Lung (tissue), 12 donors: ENCODE measurements around the gene UBE2L6. TPM values are rescaled to one million over a fixed set of nuclear protein-coding genes. Genes with fewer than 3 reads are reported as not detected.

ENCODE experiments used
- ATAC-seq: fragments of 200-7000 bp; cut with Tn5 transposase; one replicate; pipeline ENCODE4 v1.9.1; 2020; ENCODE audit warnings: moderate number of reproducible peaks; ENCODE audit not compliant: insufficient read depth, low FRiP score
- DNase-seq, 3 donors: peaks; one replicate each; pipeline ENCODE4 v3.0.0-alpha.2; 2013 to 2017
- H3K27ac ChIP-seq, 2 donors: one replicate each; pipeline ENCODE4 v1.5.1; 2013; ENCODE audit warnings: mild to moderate bottlenecking in 2 of 2, moderate library complexity in 2 of 2, control low read depth in 1 of 2, inconsistent platforms in 1 of 2, low read depth in 1 of 2, low read length in 1 of 2
- H3K27me3 ChIP-seq, 3 donors: one replicate each; pipeline ENCODE4 v1.5.1; 2013; ENCODE audit warnings: low read length in 2 of 3; ENCODE audit not compliant: control insufficient read depth in 3 of 3, insufficient read depth in 3 of 3
- H3K36me3 ChIP-seq, 4 donors: one replicate each; pipeline ENCODE4 v1.5.1; 2013; ENCODE audit warnings: low read length in 4 of 4, mild to moderate bottlenecking in 1 of 4, moderate library complexity in 1 of 4; ENCODE audit not compliant: control insufficient read depth in 4 of 4, insufficient read depth in 4 of 4
- H3K4me1 ChIP-seq, 5 donors: one replicate each; pipeline ENCODE4 v1.5.1; 2013; ENCODE audit warnings: low read length in 5 of 5, mild to moderate bottlenecking in 2 of 5, moderate library complexity in 1 of 5; ENCODE audit not compliant: control insufficient read depth in 5 of 5, insufficient read depth in 5 of 5
- H3K4me3 ChIP-seq: one replicate; pipeline ENCODE4 v1.5.1; 2013; ENCODE audit warnings: mild to moderate bottlenecking, control low read depth, moderate library complexity
- H3K9ac ChIP-seq, 2 donors: one replicate each; pipeline ENCODE4 v1.5.1; 2013; ENCODE audit warnings: low read length in 2 of 2, control low read depth in 1 of 2; ENCODE audit not compliant: insufficient read depth in 1 of 2
- H3K9me3 ChIP-seq, 4 donors: one replicate each; pipeline ENCODE4 v1.5.1; 2013; ENCODE audit warnings: low read length in 3 of 4, mild to moderate bottlenecking in 1 of 4, moderate library complexity in 1 of 4; ENCODE audit not compliant: control insufficient read depth in 4 of 4, insufficient read depth in 3 of 4
- CTCF ChIP-seq: IDR thresholded peaks from 2 replicates; pipeline ENCODE4 v1.5.1; 2012; ENCODE audit warnings: mild to moderate bottlenecking; ENCODE audit errors: control extremely low read depth, extremely low read depth
- WGBS, 2 donors: extraction: QIAGEN DNeasy Blood & Tissue Kit; methylation state at CpG; one replicate each; pipeline ENCODE4 v1.1.7; 2013; 5-methylcytosine and 5-hydroxymethylcytosine counted together
- polyA plus RNA-seq, 2 donors: library from polyadenylated mRNA; stranded (reverse); fragments of 200-250 nt; gene quantifications; one replicate each; pipeline ENCODE4 v1.2.1, GENCODE V29; 2013
- total RNA-seq, 2 donors: library from RNA; depleted of rRNA in 1 of 2; stranded (reverse); fragments of >200 nt in 1 of 2; gene quantifications; one replicate each; pipeline ENCODE4 v1.2.1, GENCODE V29; 2014 to 2021
- donor health status: control.
- donor health status: control.
- donor health status: Bipolar disorder and iron deficiency.
- donor health status: healthy.
- donor health status: DM: yes; HTN: yes; CAD: no.

Gene UBE2L6
- total and polyA plus RNA-seq, 4 donors: 38.9 to 129 (median 71.0) TPM

- no peak for ATAC-seq
- peak; percentile 89 for TF ChIP-seq CTCF
- Histone ChIP-seq H3K9me3 (no peaks in the 10 kb centered on the region), H3K4me3 (peak overlapping the region; percentile 97), H3K4me1 (peaks cover 0 to 18% (median 8%) of the 10 kb centered on the region in 5 donors), H3K27ac (peak overlapping the region in 1 of 2 donors; percentile 91), H3K36me3 (no peaks in the 10 kb centered on the region), H3K9ac (peak overlapping the region in 1 of 2 donors; percentile 60), H3K27me3 (no peaks in the 10 kb centered on the region)
- WGBS, 2 donors: 27 to 33% methylated on average over 6 of the region's 6 CpGs
- DNase-seq: peak; percentile 89 to 90 (median 89)
Measured at GRCh38 chr11:57568330-57568766, 876 bp upstream of the UBE2L6 start.

- peak overlapping the region; percentile 43 to 95 for H3K27ac ChIP-seq
- peak overlapping the region; percentile 97 for H3K4me3 ChIP-seq
- peak overlapping the region; percentile 21 to 78 for H3K9ac ChIP-seq
- H3K27me3 ChIP-seq: no peaks in the 10 kb centered on the region
- H3K9me3 ChIP-seq: no peaks in the 10 kb centered on the region
- H3K4me1 ChIP-seq: peaks cover 0 to 18% (median 8%) of the 10 kb centered on the region in 5 donors
- ATAC-seq (peak; percentile 1), DNase-seq (peak in 1 of 3 donors; percentile 62)
- no peak for TF ChIP-seq CTCF
- H3K36me3 ChIP-seq: peaks cover 0 to 1% (median 0%) of the 10 kb centered on the region in 4 donors
- WGBS, 2 donors: 2 to 3% methylated on average over 15 of the region's 15 CpGs
Measured at GRCh38 chr11:57566905-57567514, 462 bp downstream of the UBE2L6 start.

GRCh38 chr11:57566005-57566904, 1.2 kb downstream of the UBE2L6 start:
- Histone ChIP-seq H3K9ac (peak overlapping the region; percentile 19 to 56), H3K4me1 (peaks cover 0 to 18% (median 8%) of the 10 kb centered on the region in 5 donors), H3K36me3 (peaks cover 0 to 1% (median 0%) of the 10 kb centered on the region in 4 donors), H3K27me3 (no peaks in the 10 kb centered on the region), H3K9me3 (no peaks in the 10 kb centered on the region), H3K4me3 (peak overlapping the region; percentile 21), H3K27ac (peak overlapping the region; percentile 75 to 95)
- DNase-seq (peak in 2 of 3 donors; percentile 57 to 65), ATAC-seq (peak; percentile 38)
- WGBS, 2 donors: 15 to 16% methylated on average over 4 of the region's 4 CpGs
- TF ChIP-seq CTCF: no peak
